Measurements from ENCODE around the gene TFF3. TPM values are rescaled to one million over a fixed set of nuclear protein-coding genes. Genes with fewer than 3 reads are reported as not detected.

The TFF3 gene
- total and polyA plus RNA-seq, 9 donors = 1.1 to 17.0 (median 2.9) TPM

GRCh38 chr21:42348762-42349161, 33.6 kb upstream of the TFF3 start:
- WGBS (ENCODE audit: insufficient coverage) = 100% methylated on average over 1 of the region's 2 CpGs
- Histone ChIP-seq H3K36me3 (ENCODE audit: control insufficient read depth, insufficient read depth, low read length) (no peaks in the 10 kb centered on the region), H3K27me3 (ENCODE audit: control insufficient read depth, insufficient read depth, low read length) (peaks cover 3% of the 10 kb centered on the region), H3K4me3 (ENCODE audit: low read length) (no peak overlapping the region), H3K27ac (ENCODE audit: low read length) (no peak overlapping the region), H3K4me1 (ENCODE audit: control insufficient read depth, insufficient read depth, low read length) (no peaks in the 10 kb centered on the region), H3K9me3 (replicated peaks; ENCODE audit: control insufficient read depth, low read depth, low read length) (no peaks in the 10 kb centered on the region)
- DNase-seq = no peak

- Histone ChIP-seq H3K4me1 (ENCODE audit: control insufficient read depth, insufficient read depth, low read length) (no peaks in the 10 kb centered on the region), H3K36me3 (ENCODE audit: control insufficient read depth, insufficient read depth, low read length) (no peaks in the 10 kb centered on the region), H3K4me3 (ENCODE audit: low read length) (no peak overlapping the region), H3K27ac (ENCODE audit: low read length) (no peak overlapping the region), H3K9me3 (replicated peaks; ENCODE audit: control insufficient read depth, low read depth, low read length) (no peaks in the 10 kb centered on the region), H3K27me3 (ENCODE audit: control insufficient read depth, insufficient read depth, low read length) (peaks cover 3% of the 10 kb centered on the region)
- WGBS (ENCODE audit: insufficient coverage) = 85% methylated on average over 28 of the region's 30 CpGs
- DNase-seq = no peak
These were observed 32.6 kb upstream of the TFF3 start for GRCh38 chr21:42347601-42348327.

- H3K27me3 ChIP-seq (ENCODE audit: control insufficient read depth, insufficient read depth, low read length) = peaks cover 3% of the 10 kb centered on the region
- 84% methylated on average over 27 of the region's 30 CpGs for WGBS (ENCODE audit: insufficient coverage)
These were observed 31.8 kb upstream of the TFF3 start for GRCh38 chr21:42346866-42347600.

GRCh38 chr21:42346441-42346840, 31.2 kb upstream of the TFF3 start:
- no peak overlapping the region for H3K4me3 ChIP-seq (ENCODE audit: low read length)
- no peaks in the 10 kb centered on the region for H3K4me1 ChIP-seq (ENCODE audit: control insufficient read depth, insufficient read depth, low read length)
- peaks cover 3% of the 10 kb centered on the region for H3K27me3 ChIP-seq (ENCODE audit: control insufficient read depth, insufficient read depth, low read length)
- DNase-seq = no peak
- WGBS (ENCODE audit: insufficient coverage) = 93% methylated on average over 6 of the region's 9 CpGs
- no peak overlapping the region for H3K27ac ChIP-seq (ENCODE audit: low read length)
- H3K9me3 ChIP-seq (replicated peaks; ENCODE audit: control insufficient read depth, low read depth, low read length) = no peaks in the 10 kb centered on the region
- H3K36me3 ChIP-seq (ENCODE audit: control insufficient read depth, insufficient read depth, low read length) = no peaks in the 10 kb centered on the region

More at GRCh38 chr21:42346866-42347600, 31.8 kb upstream of the TFF3 start:
- H3K4me3 ChIP-seq (ENCODE audit: low read length) = no peak overlapping the region
- H3K9me3 ChIP-seq (replicated peaks; ENCODE audit: control insufficient read depth, low read depth, low read length) = no peaks in the 10 kb centered on the region
- DNase-seq = no peak
- H3K27ac ChIP-seq (ENCODE audit: low read length) = no peak overlapping the region
- H3K4me1 ChIP-seq (ENCODE audit: control insufficient read depth, insufficient read depth, low read length) = no peaks in the 10 kb centered on the region
- no peaks in the 10 kb centered on the region for H3K36me3 ChIP-seq (ENCODE audit: control insufficient read depth, insufficient read depth, low read length)

- no peaks in the 10 kb centered on the region for H3K4me1 ChIP-seq (ENCODE audit: control insufficient read depth, insufficient read depth, low read length)
- H3K36me3 ChIP-seq (ENCODE audit: control insufficient read depth, insufficient read depth, low read length) = no peaks in the 10 kb centered on the region
- no peak overlapping the region for H3K27ac ChIP-seq (ENCODE audit: low read length)
- no peaks in the 10 kb centered on the region for H3K9me3 ChIP-seq (replicated peaks; ENCODE audit: control insufficient read depth, low read depth, low read length)
- H3K4me3 ChIP-seq (ENCODE audit: low read length) = no peak overlapping the region
- H3K27me3 ChIP-seq (ENCODE audit: control insufficient read depth, insufficient read depth, low read length) = peaks cover 3% of the 10 kb centered on the region
- WGBS (ENCODE audit: insufficient coverage) = no CpG with 5 or more reads among the region's 4 CpGs
- DNase-seq = no peak
These were observed 29.4 kb upstream of the TFF3 start for GRCh38 chr21:42344631-42345030.

- Histone ChIP-seq H3K36me3 (ENCODE audit: control insufficient read depth, insufficient read depth, low read length) (no peaks in the 10 kb centered on the region), H3K4me1 (ENCODE audit: control insufficient read depth, insufficient read depth, low read length) (no peaks in the 10 kb centered on the region), H3K27me3 (ENCODE audit: control insufficient read depth, insufficient read depth, low read length) (peaks cover 3% of the 10 kb centered on the region), H3K27ac (ENCODE audit: low read length) (no peak overlapping the region), H3K9me3 (replicated peaks; ENCODE audit: control insufficient read depth, low read depth, low read length) (no peaks in the 10 kb centered on the region), H3K4me3 (ENCODE audit: low read length) (no peak overlapping the region)
- no peak for DNase-seq
- 88% methylated on average over 11 of the region's 11 CpGs for WGBS (ENCODE audit: insufficient coverage)
These were observed 28.8 kb upstream of the TFF3 start for GRCh38 chr21:42343963-42344510.

GRCh38 chr21:42343556-42343955, 28.3 kb upstream of the TFF3 start:
- no peak for DNase-seq
- Histone ChIP-seq H3K4me1 (ENCODE audit: control insufficient read depth, insufficient read depth, low read length) (no peaks in the 10 kb centered on the region), H3K36me3 (ENCODE audit: control insufficient read depth, insufficient read depth, low read length) (no peaks in the 10 kb centered on the region), H3K27ac (ENCODE audit: low read length) (no peak overlapping the region), H3K4me3 (ENCODE audit: low read length) (no peak overlapping the region), H3K9me3 (replicated peaks; ENCODE audit: control insufficient read depth, low read depth, low read length) (no peaks in the 10 kb centered on the region), H3K27me3 (ENCODE audit: control insufficient read depth, insufficient read depth, low read length) (peaks cover 3% of the 10 kb centered on the region)
- WGBS (ENCODE audit: insufficient coverage) = 74% methylated on average over 6 of the region's 6 CpGs

GRCh38 chr21:42343101-42343500, 27.9 kb upstream of the TFF3 start:
- H3K4me3 ChIP-seq (ENCODE audit: low read length) = no peak overlapping the region
- H3K9me3 ChIP-seq (replicated peaks; ENCODE audit: control insufficient read depth, low read depth, low read length) = no peaks in the 10 kb centered on the region
- no peaks in the 10 kb centered on the region for H3K36me3 ChIP-seq (ENCODE audit: control insufficient read depth, insufficient read depth, low read length)
- H3K4me1 ChIP-seq (ENCODE audit: control insufficient read depth, insufficient read depth, low read length) = peaks cover 3% of the 10 kb centered on the region
- peaks cover 3% of the 10 kb centered on the region for H3K27me3 ChIP-seq (ENCODE audit: control insufficient read depth, insufficient read depth, low read length)
- H3K27ac ChIP-seq (ENCODE audit: low read length) = no peak overlapping the region
- 78% methylated on average over 7 of the region's 10 CpGs for whole genome bisulfite sequencing (ENCODE audit: insufficient coverage)
- no peak for DNase-seq

GRCh38 chr21:42341776-42342542, 26.8 kb upstream of the TFF3 start:
- 86% methylated on average over 8 of the region's 15 CpGs for WGBS (ENCODE audit: insufficient coverage)
- no peak overlapping the region for H3K27ac ChIP-seq (ENCODE audit: low read length)
- no peaks in the 10 kb centered on the region for H3K27me3 ChIP-seq (ENCODE audit: control insufficient read depth, insufficient read depth, low read length)
- peaks cover 5% of the 10 kb centered on the region for H3K4me1 ChIP-seq (ENCODE audit: control insufficient read depth, insufficient read depth, low read length)
- H3K4me3 ChIP-seq (ENCODE audit: low read length) = no peak overlapping the region
- no peaks in the 10 kb centered on the region for H3K36me3 ChIP-seq (ENCODE audit: control insufficient read depth, insufficient read depth, low read length)
- no peaks in the 10 kb centered on the region for H3K9me3 ChIP-seq (replicated peaks; ENCODE audit: control insufficient read depth, low read depth, low read length)
- DNase-seq = no peak

All from muscle of leg (tissue), 11 donors.